EL (cell line): ENCODE measurements around the gene PEX13.

Experiments
- DNase-seq: peaks from one replicate; pipeline ENCODE4 v3.0.0-alpha.2; 2016

The PEX13 gene

GRCh38 chr2:61085883-61086282 is 68.4 kb downstream of the PEX13 start:
- no peak for DNase-seq

DNA sequence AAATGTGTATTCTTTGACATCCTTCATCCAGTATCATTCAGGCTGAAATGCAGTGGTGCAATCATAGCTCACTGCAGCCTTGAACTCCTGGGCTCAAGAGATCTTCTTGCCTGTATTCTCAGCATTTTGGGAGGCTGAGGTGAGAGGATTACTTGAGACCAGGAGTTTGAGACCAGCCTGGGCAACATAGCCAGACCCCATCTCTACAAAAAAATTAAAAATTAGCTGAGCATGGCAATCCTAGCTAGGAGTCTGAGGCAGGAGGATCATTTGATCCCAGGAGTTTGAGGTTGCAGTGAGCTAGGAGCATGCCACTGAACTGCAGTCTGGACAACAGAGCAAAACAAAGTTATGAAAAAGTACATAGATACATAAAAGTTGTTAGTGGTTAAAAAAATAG is 72.3 kb downstream of the PEX13 start:
- no peak for DNase-seq

- peak; percentile 8 for DNase-seq
These were observed 72.9 kb downstream of the PEX13 start for GRCh38 chr2:61090386-61090921.

GRCh38 chr2:61091485-61091884 is 74.0 kb downstream of the PEX13 start:
- DNase-seq = no peak

GRCh38 chr2:61096438-61096837 is 78.9 kb downstream of the PEX13 start:
- no peak for DNase-seq

DNA sequence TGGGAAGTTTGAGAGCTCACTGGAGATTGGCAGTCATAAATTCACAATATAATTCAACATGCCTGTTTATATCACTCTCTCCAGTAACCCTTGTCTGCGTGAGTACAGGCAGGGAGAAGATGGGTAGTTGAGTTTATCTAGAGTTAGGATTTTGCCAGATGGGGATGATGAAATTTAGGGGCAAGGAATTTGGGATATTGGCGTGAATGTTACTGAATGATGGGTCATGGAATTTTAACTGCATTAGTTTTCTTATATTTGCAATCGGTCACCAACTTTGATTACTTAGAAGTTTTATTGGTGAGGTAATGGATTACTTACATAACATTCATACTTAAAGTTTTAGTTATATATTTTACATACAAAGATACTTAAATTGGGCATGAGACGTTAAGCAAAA is 83.3 kb downstream of the PEX13 start:
- DNase-seq = peak; percentile 13
